Activated CD4-positive, alpha-beta T cell treated with anti-CD3 and anti-CD28 coated beads, Interleukin-2, amount 50 U/mL, for 24 hours (primary cell): Measurements from ENCODE around the gene NECTIN4.
"Not testable (repeated sequence)": the region's sequence is repeated elsewhere in the genome, so short reads cannot be mapped to it uniquely, and the experiment has no call there.

Experiments
- DNase-seq, 2 donors: peaks; one replicate each; pipeline ENCODE4 v3.0.0-alpha.2; 2020; ENCODE audit warnings: low read depth in 1 of 2, low spot score in 1 of 2

Gene NECTIN4

GRCh38 chr1:161031874-161032273, 57.5 kb downstream of the NECTIN4 start:
- DNase-seq = no peak

- DNase-seq = not testable (repeated sequence)
Observed at GRCh38 chr1:161029466-161029865, 59.9 kb downstream of the NECTIN4 start.

GRCh38 chr1:161026954-161027353, 62.4 kb downstream of the NECTIN4 start:
- DNase-seq = not testable (repeated sequence)

GRCh38 chr1:161022432-161022831, 66.9 kb downstream of the NECTIN4 start:
- DNase-seq = not testable (repeated sequence)

GRCh38 chr1:161021970-161022353, 67.4 kb downstream of the NECTIN4 start:
- DNase-seq = no peak

GRCh38 chr1:161021165-161021969, 68.0 kb downstream of the NECTIN4 start:
- DNase-seq = peak; percentile 65 to 68
